Psoas muscle (tissue), 8 donors: ENCODE measurements around the gene AGPAT3. TPM values are rescaled to one million over a fixed set of nuclear protein-coding genes. Genes with fewer than 3 reads are reported as not detected.
"Not testable (repeated sequence)": the region's sequence is repeated elsewhere in the genome, so short reads cannot be mapped to it uniquely, and the experiment has no call there.

Experiments
- ATAC-seq, 4 donors: fragments of 200-7000 bp; cut with Tn5 transposase; one replicate each; pipeline ENCODE4 v1.9.1; 2020; ENCODE audit warnings: moderate library complexity in 3 of 4, mild to moderate bottlenecking in 2 of 4
- DNase-seq, 2 donors: peaks; one replicate each; pipeline ENCODE4 v3.0.0-alpha.2; 2020
- H3K27ac ChIP-seq: fragments of 200-600 bp; one replicate; pipeline ENCODE4 v1.8.0; 2022
- H3K27me3 ChIP-seq, 3 donors: fragments of 200-600 bp in 1 of 3; one replicate each; pipeline versions ENCODE4 v1.6.1 to v1.8.0; 2013 to 2022; ENCODE audit warnings: low read length in 2 of 3, mild to moderate bottlenecking in 2 of 3, moderate library complexity in 1 of 3; ENCODE audit not compliant: insufficient read depth in 3 of 3
- H3K36me3 ChIP-seq, 2 donors: fragments of 200-600 bp in 1 of 2; one replicate each; pipeline versions ENCODE4 v1.6.1 to v1.8.0; 2013 to 2022; ENCODE audit warnings: low read depth in 1 of 2, mild to moderate bottlenecking in 1 of 2, moderate library complexity in 1 of 2; ENCODE audit not compliant: insufficient read depth in 1 of 2
- H3K4me1 ChIP-seq: fragments of 200-600 bp; one replicate; pipeline ENCODE4 v1.8.0; 2022
- H3K4me3 ChIP-seq: fragments of 200-600 bp; one replicate; pipeline ENCODE4 v1.8.0; 2022; ENCODE audit warnings: mild to moderate bottlenecking
- H3K9me3 ChIP-seq: fragments of 200-600 bp; one replicate; pipeline ENCODE4 v1.8.0; 2022
- CTCF ChIP-seq: fragments of 200-600 bp; IDR thresholded peaks from one replicate; pipeline ENCODE4 v1.8.0; 2022; ENCODE audit warnings: antibody characterized with exemption
- WGBS, 3 donors: extraction: QIAGEN DNeasy Blood & Tissue Kit; methylation state at CpG; one replicate each; pipeline versions ENCODE4 v1.1.6 to v1.1.7; 2013; 5-methylcytosine and 5-hydroxymethylcytosine counted together
- intact Hi-C, 2 donors: fragments of 100-400 bp; cut with DNase I; formaldehyde crosslinking; loops; one replicate each; pipeline versions ENCODE4 v1.11.0 to v1.14.2; 2022
- polyA plus RNA-seq, 3 donors: library from polyadenylated mRNA; stranded (reverse); fragments of 200-250 nt; gene quantifications; one replicate each; pipeline ENCODE4 v1.2.3, GENCODE V29; 2013
- total RNA-seq, 4 donors: library from RNA; stranded (reverse); fragmentation: NEBNext Ultra II Directional in 2 of 4; extraction: Animal tissue kit (Norgen Biotek cat#: 25700) in 2 of 4; gene quantifications; one replicate each; pipeline versions ENCODE4 v1.2.1 to v1.2.4, GENCODE V29; 2021 to 2023
- donor health status: healthy with polysubstance abuse.
- donor health status: DM: no; HTN: no; CAD: no; lungs with moderate emphysema.
- donor health status: Bipolar disorder and iron deficiency.
- donor health status: healthy.
- donor health status: DM: yes; HTN: yes; CAD: no.
- donor health status: DM: no; HTN: no; CAD: no.
- donor health status: DM: no; HTN: no; CAD: no.
- donor health status: DM: yes; HTN: yes; CAD: no.

The AGPAT3 gene
- total and polyA plus RNA-seq, 7 donors, result 28.4 to 117 (median 50.7) TPM

GRCh38 chr21:43892984-43893535, 28.0 kb downstream of the AGPAT3 start:
- DNase-seq, result no peak
- 89 to 95% (median 90%) methylated on average over 5 of the region's 5 CpGs for WGBS, 3 donors
- no peaks in the 10 kb centered on the region for H3K36me3 ChIP-seq
- H3K4me1 ChIP-seq, result peaks cover 34% of the 10 kb centered on the region
- H3K27ac ChIP-seq, result peak overlapping the region; percentile 37
- no peak for TF ChIP-seq CTCF
- no peaks in the 10 kb centered on the region for H3K9me3 ChIP-seq
- no peak for ATAC-seq
- no peaks in the 10 kb centered on the region for H3K27me3 ChIP-seq
- H3K4me3 ChIP-seq, result no peak overlapping the region
- intact Hi-C loops, result no loop called here

- no peak for DNase-seq
- H3K4me3 ChIP-seq, result no peak overlapping the region
- peak; percentile 62 to 91 (median 85) for ATAC-seq
These were observed 28.6 kb downstream of the AGPAT3 start for GRCh38 chr21:43893536-43894205.

GRCh38 chr21:43894206-43894577, 29.2 kb downstream of the AGPAT3 start:
- ATAC-seq (no peak), DNase-seq (no peak)
- H3K9me3 ChIP-seq, result no peaks in the 10 kb centered on the region
- TF ChIP-seq CTCF, result no peak
- no peaks in the 10 kb centered on the region for H3K36me3 ChIP-seq
- H3K4me3 ChIP-seq, result no peak overlapping the region
- no peaks in the 10 kb centered on the region for H3K27me3 ChIP-seq
- intact Hi-C loops, result no loop called here
- WGBS, 3 donors, result 45 to 58% (median 47%) methylated on average over 4 of the region's 4 CpGs
- H3K27ac ChIP-seq, result no peak overlapping the region
- H3K4me1 ChIP-seq, result peaks cover 34% of the 10 kb centered on the region

More at GRCh38 chr21:43893536-43894205, 28.6 kb downstream of the AGPAT3 start:
- H3K9me3 ChIP-seq, result no peaks in the 10 kb centered on the region
- no peaks in the 10 kb centered on the region for H3K27me3 ChIP-seq
- intact Hi-C loops, result no loop called here
- no peak for TF ChIP-seq CTCF
- no peaks in the 10 kb centered on the region for H3K36me3 ChIP-seq
- peaks cover 34% of the 10 kb centered on the region for H3K4me1 ChIP-seq
- peak overlapping the region; percentile 37 for H3K27ac ChIP-seq
- 55 to 67% (median 58%) methylated on average over 19 of the region's 19 CpGs for WGBS, 3 donors

GRCh38 chr21:43895196-43895595, 30.2 kb downstream of the AGPAT3 start:
- 96 to 99% (median 98%) methylated on average over 4 of the region's 4 CpGs for WGBS, 3 donors
- DNase-seq (no peak), ATAC-seq (no peak)
- H3K36me3 ChIP-seq, result no peaks in the 10 kb centered on the region
- H3K27ac ChIP-seq, result no peak overlapping the region
- intact Hi-C loops, result no loop called here
- H3K27me3 ChIP-seq, result no peaks in the 10 kb centered on the region
- peaks cover 34% of the 10 kb centered on the region for H3K4me1 ChIP-seq
- TF ChIP-seq CTCF, result no peak
- H3K9me3 ChIP-seq, result no peaks in the 10 kb centered on the region
- H3K4me3 ChIP-seq, result no peak overlapping the region

- H3K27ac ChIP-seq, ATAC-seq, DNase-seq, intact Hi-C loops, H3K36me3 ChIP-seq, H3K4me3 ChIP-seq, H3K27me3 ChIP-seq, H3K9me3 ChIP-seq: not testable (repeated sequence)
- peaks cover 29% of the 10 kb centered on the region for H3K4me1 ChIP-seq
- WGBS, 3 donors, result 96 to 97% (median 96%) methylated on average over 3 to 4 of the region's 8 CpGs
These were observed 31.8 kb downstream of the AGPAT3 start for GRCh38 chr21:43896696-43897299.
